Type B pancreatic cell (in vitro differentiated cells): ENCODE data around the gene SLCO2A1. TPM values are rescaled to one million over a fixed set of nuclear protein-coding genes. Genes with fewer than 3 reads are reported as not detected.

Source experiments
- DNase-seq: peaks from one replicate; pipeline ENCODE4 v3.0.0; 2021; ENCODE audit warnings: mixed read lengths; ENCODE audit not compliant: unreplicated experiment; ENCODE audit errors: extremely low spot score
- H3K27ac Mint-ChIP-seq: 2 replicates; pipeline ENCODE4 v1.8.0; 2021; ENCODE audit warnings: mild to moderate bottlenecking, mixed read lengths
- H3K27me3 Mint-ChIP-seq: 2 replicates; pipeline ENCODE4 v1.8.0; 2021; ENCODE audit warnings: mixed read lengths
- H3K36me3 Mint-ChIP-seq: 2 replicates; pipeline ENCODE4 v1.8.0; 2021; ENCODE audit warnings: mixed read lengths
- H3K4me1 Mint-ChIP-seq: one replicate; pipeline ENCODE4 v1.8.0; 2021; ENCODE audit warnings: mixed read lengths; ENCODE audit not compliant: unreplicated experiment
- H3K4me3 Mint-ChIP-seq: 2 replicates; pipeline ENCODE4 v1.8.0; 2021; ENCODE audit warnings: mild to moderate bottlenecking, mixed read lengths
- H3K9me3 Mint-ChIP-seq: 2 replicates; pipeline ENCODE4 v1.8.0; 2021; ENCODE audit warnings: mixed read lengths
- CTCF ChIP-seq: fragments of 200-600 bp; sonication (generic); conservative IDR thresholded peaks from 2 replicates; pipeline ENCODE4 v1.5.0; 2021; ENCODE audit warnings: antibody characterized with exemption, mild to moderate bottlenecking
- total RNA-seq: library from RNA; stranded (reverse); gene quantifications from 2 replicates; pipeline ENCODE4 v1.2.1, GENCODE V29; 2021; ENCODE audit warnings: low replicate concordance

SLCO2A1 gene
- total RNA-seq, 1 donor from 2014 or later, result 3.8 TPM

GRCh38 chr3:134009345-134010000 lies 20.3 kb downstream of the SLCO2A1 start:
- no peak for DNase-seq
- no peak overlapping the region for H3K4me3 Mint-ChIP-seq
- H3K27ac Mint-ChIP-seq, result no peak overlapping the region
- no peaks in the 10 kb centered on the region for H3K4me1 Mint-ChIP-seq
- no peak for TF ChIP-seq CTCF
- H3K27me3 Mint-ChIP-seq, result no peaks in the 10 kb centered on the region
- H3K36me3 Mint-ChIP-seq, result peaks cover 3% of the 10 kb centered on the region
- H3K9me3 Mint-ChIP-seq, result no peaks in the 10 kb centered on the region

GRCh38 chr3:134008630-134009156 lies 21.0 kb downstream of the SLCO2A1 start:
- no peak for TF ChIP-seq CTCF
- H3K9me3 Mint-ChIP-seq, result no peaks in the 10 kb centered on the region
- no peak for DNase-seq
- no peak overlapping the region for H3K27ac Mint-ChIP-seq
- no peaks in the 10 kb centered on the region for H3K27me3 Mint-ChIP-seq
- peaks cover 3% of the 10 kb centered on the region for H3K36me3 Mint-ChIP-seq
- H3K4me3 Mint-ChIP-seq, result no peak overlapping the region
- no peaks in the 10 kb centered on the region for H3K4me1 Mint-ChIP-seq

- Mint-ChIP-seq H3K4me3 (no peak overlapping the region), H3K27me3 (peaks cover 2% of the 10 kb centered on the region), H3K27ac (no peak overlapping the region), H3K36me3 (peaks cover 3% of the 10 kb centered on the region), H3K4me1 (peaks cover under 1% of the 10 kb centered on the region), H3K9me3 (no peaks in the 10 kb centered on the region)
- DNase-seq, result no peak
- TF ChIP-seq CTCF, result no peak
Measured at GRCh38 chr3:134007819-134008218, 21.9 kb downstream of the SLCO2A1 start.

GRCh38 chr3:134004841-134005240 lies 24.9 kb downstream of the SLCO2A1 start:
- no peak overlapping the region for H3K27ac Mint-ChIP-seq
- TF ChIP-seq CTCF, result no peak
- H3K27me3 Mint-ChIP-seq, result peaks cover 21% of the 10 kb centered on the region
- peaks cover 3% of the 10 kb centered on the region for H3K36me3 Mint-ChIP-seq
- no peak for DNase-seq
- peaks cover 13% of the 10 kb centered on the region for H3K4me1 Mint-ChIP-seq
- H3K4me3 Mint-ChIP-seq, result no peak overlapping the region
- no peaks in the 10 kb centered on the region for H3K9me3 Mint-ChIP-seq

GRCh38 chr3:134003066-134003465 lies 26.7 kb downstream of the SLCO2A1 start:
- no peak for TF ChIP-seq CTCF
- Mint-ChIP-seq H3K27ac (no peak overlapping the region), H3K27me3 (peaks cover 37% of the 10 kb centered on the region), H3K4me3 (no peak overlapping the region), H3K9me3 (no peaks in the 10 kb centered on the region), H3K4me1 (peaks cover 13% of the 10 kb centered on the region), H3K36me3 (peaks cover 3% of the 10 kb centered on the region)
- no peak for DNase-seq
